Measurements from ENCODE around the gene DGKD.
"Not testable (repeated sequence)": the region's sequence is repeated elsewhere in the genome, so short reads cannot be mapped to it uniquely, and the experiment has no call there.

The DGKD gene

GRCh38 chr2:233353769-233354499, at the start of gene DGKD:
DGKD (plus strand) TSS chr2:233354494; CDS start chr2:233354519, 25 bp downstream.
- DNase-seq = peak; percentile 44

GRCh38 chr2:233307565-233307964, 46.7 kb upstream of the DGKD start, which contains the start of gene SAG:
SAG (plus strand) TSS chr2:233307816; CDS start chr2:233309190, 1,374 bp downstream.
- DNase-seq = no peak

- DNase-seq = no peak
Measured at GRCh38 chr2:233311241-233311926, 42.9 kb upstream of the DGKD start.

- DNase-seq = no peak
Measured at GRCh38 chr2:233312874-233313273, 41.4 kb upstream of the DGKD start.

- no peak for DNase-seq
Measured at GRCh38 chr2:233314180-233314925, 39.9 kb upstream of the DGKD start.

GRCh38 chr2:233317196-233317943, 36.9 kb upstream of the DGKD start:
- no peak for DNase-seq

GRCh38 chr2:233319256-233319655, 35.0 kb upstream of the DGKD start:
- DNase-seq = no peak

GRCh38 chr2:233320470-233320869, 33.8 kb upstream of the DGKD start:
- no peak for DNase-seq

GRCh38 chr2:233321166-233321565, 33.1 kb upstream of the DGKD start:
- no peak for DNase-seq

GRCh38 chr2:233323851-233324250, 30.4 kb upstream of the DGKD start:
- no peak for DNase-seq

GRCh38 chr2:233325256-233325655, 29.0 kb upstream of the DGKD start:
- no peak for DNase-seq

GRCh38 chr2:233325814-233326213, 28.5 kb upstream of the DGKD start:
- no peak for DNase-seq

GRCh38 chr2:233326500-233326899, 27.8 kb upstream of the DGKD start:
- DNase-seq = no peak

- DNase-seq = no peak
Measured at GRCh38 chr2:233328922-233329321, 25.4 kb upstream of the DGKD start.

- DNase-seq = peak; percentile 33
Measured at GRCh38 chr2:233329489-233330135, 24.7 kb upstream of the DGKD start.

GRCh38 chr2:233331536-233331935, 22.8 kb upstream of the DGKD start:
- DNase-seq = no peak

- DNase-seq = no peak
Measured at GRCh38 chr2:233332125-233332524, 22.2 kb upstream of the DGKD start.

- no peak for DNase-seq
Measured at GRCh38 chr2:233334915-233335314, 19.4 kb upstream of the DGKD start.

- not testable (repeated sequence) for DNase-seq
Measured at GRCh38 chr2:233336091-233336490, 18.2 kb upstream of the DGKD start.

GRCh38 chr2:233336541-233336940, 17.8 kb upstream of the DGKD start:
- no peak for DNase-seq

GRCh38 chr2:233338046-233338445, 16.2 kb upstream of the DGKD start:
- no peak for DNase-seq

- no peak for DNase-seq
Measured at GRCh38 chr2:233338812-233339368, 15.4 kb upstream of the DGKD start.

All from fibroblast of upper back skin (primary cell).